ENCODE measurements around the gene GPA33. TPM values are rescaled to one million over a fixed set of nuclear protein-coding genes. Genes with fewer than 3 reads are reported as not detected.

GPA33 gene
- total and polyA plus RNA-seq, 10 donors: 0.07 to 1.4 (median 0.79) TPM

DNA sequence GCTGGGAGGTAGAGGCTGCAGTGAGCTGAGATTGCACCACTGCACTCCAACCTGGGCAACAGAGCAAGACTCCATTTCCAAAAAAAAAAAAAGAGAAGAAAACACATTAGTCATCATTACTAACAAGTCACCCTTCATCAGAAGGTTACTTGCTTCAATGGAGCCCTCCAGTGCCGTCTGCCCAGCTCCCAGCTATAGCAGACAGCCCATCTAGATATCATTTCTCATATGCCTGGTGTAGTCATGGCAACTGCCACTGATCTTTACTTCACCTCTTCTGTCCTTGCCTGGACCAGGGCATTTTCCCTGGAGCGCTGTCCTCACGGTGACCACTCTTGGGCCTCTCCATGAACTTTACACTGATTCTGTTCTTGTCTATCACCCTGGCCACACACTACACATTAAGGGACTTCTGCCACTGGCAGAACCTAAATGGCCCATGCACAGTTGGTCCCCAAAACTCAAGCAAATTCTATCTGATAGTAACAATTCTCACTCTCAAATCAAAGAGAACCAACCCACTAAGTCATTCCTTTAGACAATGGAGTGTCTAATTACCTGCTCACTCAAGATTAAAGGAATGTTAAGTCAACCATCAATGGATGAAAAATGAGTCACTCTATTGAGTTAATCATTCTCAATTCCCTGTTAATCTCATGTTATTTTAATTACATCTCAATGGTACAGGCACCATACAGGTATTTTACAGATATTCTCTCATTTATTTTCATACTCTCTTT lies 12.9 kb downstream of the GPA33 start:
- TF ChIP-seq, protein P1, sequence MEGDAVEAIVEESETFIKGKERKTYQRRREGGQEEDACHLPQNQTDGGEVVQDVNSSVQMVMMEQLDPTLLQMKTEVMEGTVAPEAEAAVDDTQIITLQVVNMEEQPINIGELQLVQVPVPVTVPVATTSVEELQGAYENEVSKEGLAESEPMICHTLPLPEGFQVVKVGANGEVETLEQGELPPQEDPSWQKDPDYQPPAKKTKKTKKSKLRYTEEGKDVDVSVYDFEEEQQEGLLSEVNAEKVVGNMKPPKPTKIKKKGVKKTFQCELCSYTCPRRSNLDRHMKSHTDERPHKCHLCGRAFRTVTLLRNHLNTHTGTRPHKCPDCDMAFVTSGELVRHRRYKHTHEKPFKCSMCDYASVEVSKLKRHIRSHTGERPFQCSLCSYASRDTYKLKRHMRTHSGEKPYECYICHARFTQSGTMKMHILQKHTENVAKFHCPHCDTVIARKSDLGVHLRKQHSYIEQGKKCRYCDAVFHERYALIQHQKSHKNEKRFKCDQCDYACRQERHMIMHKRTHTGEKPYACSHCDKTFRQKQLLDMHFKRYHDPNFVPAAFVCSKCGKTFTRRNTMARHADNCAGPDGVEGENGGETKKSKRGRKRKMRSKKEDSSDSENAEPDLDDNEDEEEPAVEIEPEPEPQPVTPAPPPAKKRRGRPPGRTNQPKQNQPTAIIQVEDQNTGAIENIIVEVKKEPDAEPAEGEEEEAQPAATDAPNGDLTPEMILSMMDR (IDR thresholded peaks at IDR 0.05 in 8 of 11, conservative IDR thresholded peaks at IDR 0.05 in 3 of 11): no peak
- TF ChIP-seq POLR2AphosphoS5 (IDR thresholded peaks at IDR 0.05) (no peak), POLR2A (IDR thresholded peaks at IDR 0.05) (no peak)
- H3K36me3 ChIP-seq: no peaks in the 10 kb centered on the region
- H3K27ac ChIP-seq: no peak overlapping the region
- WGBS, 5 donors: 88 to 95% (median 93%) methylated on average over 3 of the region's 3 CpGs
- no peak for DNase-seq
- no peak overlapping the region for H3K4me3 ChIP-seq
- intact Hi-C loops (cut with DNase I; ENCODE audit: low total_unique reads): loop anchor here (10.0 kb wide), 1 partner anchor 188 kb away; no protein-coding TSS in a partner anchor
- peaks cover 0 to 15% (median 0%) of the 10 kb centered on the region in 6 donors for H3K4me1 ChIP-seq
- H3K27me3 ChIP-seq (replicated peaks in 1 of 7): peaks cover 0 to 9% (median 0%) of the 10 kb centered on the region in 7 donors
- H3K9me3 ChIP-seq: no peaks in the 10 kb centered on the region

DNA sequence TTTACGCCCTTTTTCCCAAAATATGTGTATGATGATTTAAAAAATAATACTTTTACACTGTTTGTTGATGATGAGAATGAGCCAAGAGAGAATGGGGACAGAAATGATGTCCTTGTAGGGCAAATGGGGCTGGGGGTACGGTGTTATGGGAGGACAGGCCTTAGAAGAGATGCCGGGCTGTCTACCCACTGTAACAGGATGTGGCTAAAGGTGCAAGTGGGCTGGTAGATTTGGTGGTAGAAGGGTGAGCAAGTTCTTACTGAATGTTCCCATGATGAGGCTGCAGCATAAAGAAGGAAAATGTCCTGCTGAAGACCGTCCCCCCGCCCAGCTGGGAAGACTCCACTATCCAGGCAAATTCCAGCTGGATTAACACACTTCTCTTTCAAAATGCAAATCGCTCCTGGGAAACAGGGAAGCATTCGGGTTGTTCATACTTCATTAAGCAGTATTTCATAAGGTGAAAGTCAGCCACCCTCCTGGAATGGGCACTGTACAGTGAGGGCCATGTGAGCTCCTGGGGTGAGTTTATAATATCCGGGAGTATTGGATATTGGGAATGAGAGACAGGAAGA lies 14.0 kb downstream of the GPA33 start:
- H3K27me3 ChIP-seq (replicated peaks in 1 of 7): peaks cover 0 to 2% (median 0%) of the 10 kb centered on the region in 7 donors
- TF ChIP-seq, protein P1 (IDR thresholded peaks at IDR 0.05 in 8 of 11, conservative IDR thresholded peaks at IDR 0.05 in 3 of 11): no peak
- TF ChIP-seq POLR2A (IDR thresholded peaks at IDR 0.05) (no peak), POLR2AphosphoS5 (IDR thresholded peaks at IDR 0.05) (no peak)
- intact Hi-C loops (cut with DNase I; ENCODE audit: low total_unique reads): loop anchor here (10.0 kb wide), 1 partner anchor 189 kb away; no protein-coding TSS in a partner anchor
- H3K27ac ChIP-seq: peak overlapping the region in 1 of 8 donors; percentile 27
- no peaks in the 10 kb centered on the region for H3K9me3 ChIP-seq
- peaks cover 0 to 15% (median 0%) of the 10 kb centered on the region in 6 donors for H3K4me1 ChIP-seq
- 65 to 78% (median 72%) methylated on average over 8 of the region's 8 CpGs for WGBS, 5 donors
- H3K4me3 ChIP-seq: no peak overlapping the region
- DNase-seq: no peak
- no peaks in the 10 kb centered on the region for H3K36me3 ChIP-seq

DNA sequence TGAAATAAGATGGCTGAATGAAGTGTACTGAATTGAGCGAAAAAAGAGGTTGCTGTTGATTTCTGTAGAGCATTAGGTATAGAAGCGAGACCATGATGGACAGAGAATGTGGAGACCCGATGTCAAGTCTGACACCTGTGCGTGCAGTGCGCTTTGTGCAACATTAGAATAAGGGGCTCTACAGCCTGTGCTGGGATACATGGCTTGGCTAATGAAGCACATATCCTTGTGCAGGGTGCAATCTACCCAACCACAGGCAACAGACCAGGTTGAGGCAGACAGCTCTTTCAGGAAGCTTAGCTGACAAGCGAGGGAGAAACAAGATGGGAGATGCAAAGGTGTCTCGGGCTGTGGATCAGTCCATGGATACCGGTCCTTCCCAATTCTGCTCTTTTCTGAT lies 18.9 kb downstream of the GPA33 start:
- no peaks in the 10 kb centered on the region for H3K27me3 ChIP-seq (replicated peaks in 1 of 7)
- H3K4me3 ChIP-seq: no peak overlapping the region
- no peaks in the 10 kb centered on the region for H3K36me3 ChIP-seq
- DNase-seq: no peak
- TF ChIP-seq POLR2A (IDR thresholded peaks at IDR 0.05) (no peak), POLR2AphosphoS5 (IDR thresholded peaks at IDR 0.05) (no peak)
- TF ChIP-seq, protein P1 (IDR thresholded peaks at IDR 0.05 in 8 of 11, conservative IDR thresholded peaks at IDR 0.05 in 3 of 11): no peak
- intact Hi-C loops (cut with DNase I; ENCODE audit: low total_unique reads): loop anchor here (10.0 kb wide), 1 partner anchor 194 kb away; no protein-coding TSS in a partner anchor
- H3K4me1 ChIP-seq: peaks cover 0 to 19% (median 5%) of the 10 kb centered on the region in 6 donors
- 89 to 93% (median 90%) methylated on average over 8 of the region's 8 CpGs for WGBS, 5 donors
- H3K27ac ChIP-seq: no peak overlapping the region
- no peaks in the 10 kb centered on the region for H3K9me3 ChIP-seq

DNA sequence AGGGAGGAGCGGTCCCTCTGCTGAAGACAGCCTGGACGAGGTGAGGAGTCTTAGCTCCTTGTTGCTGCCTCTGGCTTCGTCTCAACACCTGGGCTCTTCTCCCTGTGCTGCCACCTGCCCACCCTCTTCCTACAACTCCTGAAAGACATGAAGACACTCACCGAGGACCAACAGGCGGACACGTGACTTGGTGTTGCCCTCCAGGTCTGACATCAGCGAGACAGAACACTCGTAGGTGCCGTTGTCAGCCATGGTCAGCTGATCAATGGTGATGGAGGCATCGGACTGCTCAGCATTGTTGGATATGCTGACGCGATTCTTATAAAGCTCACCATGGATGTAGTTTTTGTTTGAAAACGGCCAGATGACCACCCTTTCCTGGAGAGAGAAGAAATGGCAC lies 21.4 kb downstream of the GPA33 start:
- intact Hi-C loops (cut with DNase I; ENCODE audit: low total_unique reads): loop anchor here (5.0 kb wide), 2 partner anchors 374 to 464 kb away; no protein-coding TSS in a partner anchor
- H3K36me3 ChIP-seq: no peaks in the 10 kb centered on the region
- H3K27me3 ChIP-seq (replicated peaks in 1 of 7): no peaks in the 10 kb centered on the region
- peaks cover 0 to 11% (median 5%) of the 10 kb centered on the region in 6 donors for H3K4me1 ChIP-seq
- H3K27ac ChIP-seq: no peak overlapping the region
- H3K4me3 ChIP-seq: no peak overlapping the region
- no peak for DNase-seq
- no peak for TF ChIP-seq POLR2AphosphoS5 (IDR thresholded peaks at IDR 0.05)
- TF ChIP-seq, protein P1 (IDR thresholded peaks at IDR 0.05 in 8 of 11, conservative IDR thresholded peaks at IDR 0.05 in 3 of 11): no peak
- TF ChIP-seq POLR2A (IDR thresholded peaks at IDR 0.05): no peak
- H3K9me3 ChIP-seq: no peaks in the 10 kb centered on the region
- WGBS, 5 donors: 86 to 95% (median 92%) methylated on average over 13 of the region's 13 CpGs
